LNCAP (cell line): ENCODE results near the gene DMD.

Source experiments
- CTCF ChIP-seq: fragments of 450-650 bp; IDR thresholded peaks from 2 replicates; pipeline ENCODE4 v1.5.1; 2017; ENCODE audit warnings: mild to moderate bottlenecking

The DMD gene

GRCh38 chrX:33149085-33149484 lies 62.3 kb downstream of the DMD start:
- TF ChIP-seq CTCF, result no peak

- no peak for TF ChIP-seq CTCF
These were observed 69.0 kb downstream of the DMD start for GRCh38 chrX:33142331-33142730.

GRCh38 chrX:33138677-33139249 lies 72.6 kb downstream of the DMD start:
- TF ChIP-seq CTCF, result no peak

GRCh38 chrX:33134164-33134563 lies 77.2 kb downstream of the DMD start:
- no peak for TF ChIP-seq CTCF

GRCh38 chrX:33133320-33133719 lies 78.0 kb downstream of the DMD start:
- no peak for TF ChIP-seq CTCF

- no peak for TF ChIP-seq CTCF
These were observed 78.8 kb downstream of the DMD start for GRCh38 chrX:33132569-33132968.

- TF ChIP-seq CTCF, result no peak
These were observed 81.7 kb downstream of the DMD start for GRCh38 chrX:33129607-33130006.
